H9 (cell line): ENCODE measurements around the gene RADIL. TPM values are rescaled to one million over a fixed set of nuclear protein-coding genes. Genes with fewer than 3 reads are reported as not detected.

Experiments used
- DNase-seq: peaks from one replicate; pipeline ENCODE4 v3.0.0-alpha.2; 2017
- H2AFZ ChIP-seq: one replicate; pipeline ENCODE4 v1.6.1; 2013; ENCODE audit warnings: mild to moderate bottlenecking, low read length, control low read depth, moderate library complexity
- H2AK5ac ChIP-seq: 2 replicates; pipeline ENCODE4 v1.6.1; 2013; ENCODE audit warnings: low read length, control low read depth, mixed read lengths; ENCODE audit not compliant: insufficient read length
- H2BK120ac ChIP-seq: one replicate; pipeline ENCODE4 v1.6.1; 2013; ENCODE audit warnings: low read depth, mild to moderate bottlenecking, low read length, control low read depth, inconsistent platforms; ENCODE audit not compliant: poor library complexity, severe bottlenecking
- H2BK12ac ChIP-seq: 2 replicates; pipeline ENCODE4 v1.6.1; 2013; ENCODE audit warnings: low read length, control low read depth, mixed read lengths, low read depth; ENCODE audit not compliant: insufficient read length
- H2BK15ac ChIP-seq: 2 replicates; pipeline ENCODE4 v1.6.1; 2013; ENCODE audit warnings: low read depth, low read length, control low read depth
- H2BK20ac ChIP-seq: one replicate; pipeline ENCODE4 v1.6.1; 2013; ENCODE audit warnings: low read depth, mild to moderate bottlenecking, low read length, control low read depth, inconsistent platforms; ENCODE audit not compliant: poor library complexity, severe bottlenecking
- H2BK5ac ChIP-seq: 2 replicates; pipeline ENCODE4 v1.6.1; 2013; ENCODE audit warnings: low read length, control low read depth, mixed read lengths; ENCODE audit not compliant: insufficient read length
- H3K14ac ChIP-seq: 2 replicates; pipeline ENCODE4 v1.6.1; 2013; ENCODE audit warnings: low read length, control low read depth; ENCODE audit not compliant: insufficient read depth
- H3K18ac ChIP-seq: 2 replicates; pipeline ENCODE4 v1.6.1; 2013; ENCODE audit warnings: low read depth, mild to moderate bottlenecking, mixed read lengths, low read length, control low read depth; ENCODE audit not compliant: insufficient read length
- H3K23ac ChIP-seq: 2 replicates; pipeline ENCODE4 v1.6.1; 2013; ENCODE audit warnings: low read length, control low read depth, mixed read lengths, low read depth; ENCODE audit not compliant: insufficient read length
- H3K23me2 ChIP-seq: 2 replicates; pipeline ENCODE4 v1.6.1; 2013; ENCODE audit warnings: low read depth, mild to moderate bottlenecking, mixed read lengths, low read length, control low read depth; ENCODE audit not compliant: insufficient read length, poor library complexity, severe bottlenecking
- H3K27ac ChIP-seq: 2 replicates; pipeline ENCODE4 v1.5.1; 2013; ENCODE audit warnings: low read length, control low read depth, mixed read lengths, low read depth; ENCODE audit not compliant: insufficient read length
- H3K27me3 ChIP-seq: 2 replicates; pipeline ENCODE4 v1.6.1; 2013; ENCODE audit warnings: low read length, control low read depth, inconsistent platforms; ENCODE audit not compliant: insufficient read depth
- H3K4ac ChIP-seq: 2 replicates; pipeline ENCODE4 v1.6.1; 2013; ENCODE audit warnings: low read depth, mild to moderate bottlenecking, control low read depth, inconsistent platforms, low read length, moderate library complexity
- H3K4me1 ChIP-seq: 2 replicates; pipeline ENCODE4 v1.6.1; 2013; ENCODE audit warnings: low read length, control low read depth, inconsistent platforms; ENCODE audit not compliant: insufficient read depth
- H3K4me2 ChIP-seq: 2 replicates; pipeline ENCODE4 v1.6.1; 2013; ENCODE audit warnings: low read length, control low read depth, mixed read lengths; ENCODE audit not compliant: insufficient read length, insufficient read depth
- H3K56ac ChIP-seq: 2 replicates; pipeline ENCODE4 v1.6.1; 2013; ENCODE audit warnings: low read depth, mild to moderate bottlenecking, mixed read lengths, low read length, control low read depth; ENCODE audit not compliant: insufficient read length
- H3K79me1 ChIP-seq: 2 replicates; pipeline ENCODE4 v1.6.1; 2013; ENCODE audit warnings: low read depth, mild to moderate bottlenecking, moderate library complexity, low read length, control low read depth, inconsistent platforms; ENCODE audit not compliant: insufficient read depth, poor library complexity, severe bottlenecking
- H3K79me2 ChIP-seq: 2 replicates; pipeline ENCODE4 v1.6.1; 2013; ENCODE audit warnings: low read length, control low read depth, inconsistent platforms; ENCODE audit not compliant: insufficient read depth
- H3K9ac ChIP-seq: 2 replicates; pipeline ENCODE4 v1.6.1; 2013; ENCODE audit warnings: low read length, control low read depth, mixed read lengths; ENCODE audit not compliant: insufficient read length; ENCODE audit errors: extremely low read depth
- H3K9me3 ChIP-seq: one replicate; pipeline ENCODE4 v1.6.1; 2013; ENCODE audit warnings: low read depth, low read length, inconsistent platforms; ENCODE audit not compliant: control insufficient read depth
- H3T11ph ChIP-seq: one replicate; pipeline ENCODE4 v1.6.1; 2013; ENCODE audit warnings: mild to moderate bottlenecking, low read length, control low read depth, inconsistent platforms
- H4K20me1 ChIP-seq: one replicate; pipeline ENCODE4 v1.6.1; 2013; ENCODE audit not compliant: control insufficient read depth, insufficient read length, insufficient read depth
- H4K5ac ChIP-seq: 2 replicates; pipeline ENCODE4 v1.6.1; 2013; ENCODE audit warnings: low read depth, mild to moderate bottlenecking, mixed read lengths, low read length, control low read depth; ENCODE audit not compliant: insufficient read length
- H4K8ac ChIP-seq: replicated peaks from 2 replicates; pipeline ENCODE4 v1.6.1; 2013; ENCODE audit warnings: low read length, control low read depth, mixed read lengths, low read depth; ENCODE audit not compliant: insufficient read length
- H4K91ac ChIP-seq: 2 replicates; pipeline ENCODE4 v1.6.1; 2013; ENCODE audit warnings: low read depth, mild to moderate bottlenecking, moderate library complexity, mixed read lengths, low read length, control low read depth; ENCODE audit not compliant: insufficient read length
- H3K27ac Mint-ChIP-seq, 3 experiments: 2 replicates in 2 of 3; 3 replicates in 1 of 3; pipeline ENCODE4 v1.8.0; 2020 to 2021; ENCODE audit warnings: mixed read lengths in 3 of 3, mild to moderate bottlenecking in 1 of 3, moderate library complexity in 1 of 3
- H3K27me3 Mint-ChIP-seq: 2 replicates; pipeline ENCODE4 v1.8.0; 2021; ENCODE audit warnings: low read depth, mild to moderate bottlenecking, moderate library complexity, mixed read lengths
- H3K36me3 Mint-ChIP-seq, 3 experiments: 2 replicates in 2 of 3; 3 replicates in 1 of 3; pipeline ENCODE4 v1.8.0; 2020 to 2021; ENCODE audit warnings: low read depth in 3 of 3, mixed read lengths in 3 of 3; ENCODE audit not compliant: insufficient read depth in 1 of 3
- H3K4me1 Mint-ChIP-seq, 2 experiments: 2 replicates each; pipeline ENCODE4 v1.8.0; 2020; ENCODE audit warnings: mixed read lengths in 2 of 2
- H3K4me3 Mint-ChIP-seq, 2 experiments: 2 replicates in 1 of 2; 3 replicates in 1 of 2; pipeline ENCODE4 v1.8.0; 2020 to 2021; ENCODE audit warnings: mild to moderate bottlenecking in 2 of 2, mixed read lengths in 2 of 2, moderate library complexity in 1 of 2
- H3K9me3 Mint-ChIP-seq, 2 experiments: 2 replicates in 1 of 2; 3 replicates in 1 of 2; pipeline ENCODE4 v1.8.0; 2020; ENCODE audit warnings: mild to moderate bottlenecking in 2 of 2, mixed read lengths in 2 of 2, moderate library complexity in 1 of 2
- CTCF ChIP-seq: fragments of 200-600 bp; sonication (generic); conservative IDR thresholded peaks from 3 replicates; pipeline ENCODE4 v1.8.0; 2021; ENCODE audit warnings: antibody characterized with exemption, mild to moderate bottlenecking
- WGBS: extraction: QIAGEN DNeasy Blood & Tissue Kit; methylation state at CpG from one replicate; pipeline ENCODE4 v1.1.7; 2013; ENCODE audit warnings: missing lambda C conversion rate, low lambda C conversion rate, mixed read lengths; ENCODE audit not compliant: insufficient read length; ENCODE audit errors: extremely low coverage; 5-methylcytosine and 5-hydroxymethylcytosine counted together
- total RNA-seq: library from RNA; stranded (reverse); gene quantifications from 2 replicates; pipeline ENCODE4 v1.2.1, GENCODE V29; 2021

RADIL gene
- total RNA-seq, 1 experiment from 2014 or later = 4.7 TPM

- no peak for DNase-seq
- H4K20me1 ChIP-seq = no peaks in the 10 kb centered on the region
- Mint-ChIP-seq H3K36me3 (no peaks in the 10 kb centered on the region), H3K27ac (peak overlapping the region in 1 of 3 experiments; percentile 84; a peak in 1 of 7 replicates), H3K9me3 (no peaks in the 10 kb centered on the region), H3K4me1 (peaks cover 8% of the 10 kb centered on the region in 2 experiments), H3K27me3 (peaks cover 3% of the 10 kb centered on the region; the same call in 1 of the 2 replicates), H3K4me3 (no peak overlapping the region)
- no peak overlapping the region for H2BK5ac ChIP-seq
- H3K18ac ChIP-seq = no peak overlapping the region
- H3K79me1 ChIP-seq = no peaks in the 10 kb centered on the region
- H3K4me2 ChIP-seq = no peak overlapping the region
- no peaks in the 10 kb centered on the region for H3K4me1 ChIP-seq
- WGBS = no CpG with 5 or more reads among the region's 7 CpGs
- no peak overlapping the region for H3K4ac ChIP-seq
- no peak overlapping the region for H3K56ac ChIP-seq
- H4K8ac ChIP-seq = no peak overlapping the region
- TF ChIP-seq CTCF = no peak
- H3T11ph ChIP-seq = no peak overlapping the region
- no peak overlapping the region for H3K23ac ChIP-seq
- H3K23me2 ChIP-seq = peaks cover 5% of the 10 kb centered on the region
- no peak overlapping the region for H3K9ac ChIP-seq
- H2AK5ac ChIP-seq = no peak overlapping the region
- H4K91ac ChIP-seq = no peak overlapping the region
- H2AFZ ChIP-seq = no peak overlapping the region
- no peak overlapping the region for H2BK20ac ChIP-seq
- H2BK15ac ChIP-seq = no peak overlapping the region
- no peak overlapping the region for H3K14ac ChIP-seq
- no peak overlapping the region for H4K5ac ChIP-seq
- no peaks in the 10 kb centered on the region for H3K9me3 ChIP-seq
- no peak overlapping the region for H3K27ac ChIP-seq
- no peaks in the 10 kb centered on the region for H3K27me3 ChIP-seq
- H3K79me2 ChIP-seq = no peaks in the 10 kb centered on the region
- no peak overlapping the region for H2BK120ac ChIP-seq
- no peak overlapping the region for H2BK12ac ChIP-seq
These were observed 113.8 kb downstream of the RADIL start for GRCh38 chr7:4769761-4770160.
